HG02852 (cell line): ENCODE measurements around the gene PAPLN.

Source experiments
- ATAC-seq: cut with Tn5 transposase; IDR thresholded peaks from one replicate; pipeline ENCODE4 v1.9.1; 2021; ENCODE audit warnings: mild to moderate bottlenecking, moderate library complexity; ENCODE audit not compliant: unreplicated experiment

PAPLN gene

DNA sequence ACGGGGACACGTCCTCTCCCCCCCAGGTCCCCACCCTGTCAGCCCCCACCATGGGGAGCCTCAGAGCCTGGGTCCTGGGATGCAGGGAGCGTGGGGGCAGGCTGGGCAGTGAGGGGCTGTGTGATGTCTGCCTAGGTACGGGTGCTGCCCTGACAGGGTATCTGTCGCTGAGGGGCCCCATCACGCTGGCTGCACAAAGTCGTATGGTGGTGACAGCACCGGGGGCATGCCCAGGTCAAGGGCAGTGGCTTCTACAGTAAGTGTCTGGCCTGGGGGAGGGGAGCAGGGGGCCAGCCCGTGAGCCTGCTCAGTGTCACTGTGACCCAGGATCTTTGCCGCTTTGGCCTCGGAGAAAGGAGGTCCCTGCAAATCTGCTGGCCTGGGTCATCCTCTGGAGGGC is 23.3 kb downstream of the PAPLN start:
- ATAC-seq, result no peak

DNA sequence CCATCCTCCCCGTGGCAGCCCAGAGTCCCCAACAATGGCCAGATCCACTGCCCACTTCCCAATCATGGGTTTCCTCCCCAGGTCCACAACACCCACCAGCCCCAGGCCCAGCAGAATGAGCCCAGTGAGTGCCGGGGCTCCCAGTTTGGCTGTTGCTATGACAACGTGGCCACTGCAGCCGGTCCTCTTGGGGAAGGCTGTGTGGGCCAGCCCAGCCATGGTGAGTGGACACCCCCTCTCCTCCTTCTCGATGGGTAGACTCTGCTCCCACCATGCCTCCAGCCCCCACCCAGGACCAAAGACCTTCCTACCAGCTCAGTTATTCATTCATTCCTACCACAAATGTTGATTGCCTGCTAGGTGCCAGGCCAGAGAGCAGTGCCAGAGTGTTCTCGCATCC is 23.8 kb downstream of the PAPLN start:
- no peak for ATAC-seq

DNA sequence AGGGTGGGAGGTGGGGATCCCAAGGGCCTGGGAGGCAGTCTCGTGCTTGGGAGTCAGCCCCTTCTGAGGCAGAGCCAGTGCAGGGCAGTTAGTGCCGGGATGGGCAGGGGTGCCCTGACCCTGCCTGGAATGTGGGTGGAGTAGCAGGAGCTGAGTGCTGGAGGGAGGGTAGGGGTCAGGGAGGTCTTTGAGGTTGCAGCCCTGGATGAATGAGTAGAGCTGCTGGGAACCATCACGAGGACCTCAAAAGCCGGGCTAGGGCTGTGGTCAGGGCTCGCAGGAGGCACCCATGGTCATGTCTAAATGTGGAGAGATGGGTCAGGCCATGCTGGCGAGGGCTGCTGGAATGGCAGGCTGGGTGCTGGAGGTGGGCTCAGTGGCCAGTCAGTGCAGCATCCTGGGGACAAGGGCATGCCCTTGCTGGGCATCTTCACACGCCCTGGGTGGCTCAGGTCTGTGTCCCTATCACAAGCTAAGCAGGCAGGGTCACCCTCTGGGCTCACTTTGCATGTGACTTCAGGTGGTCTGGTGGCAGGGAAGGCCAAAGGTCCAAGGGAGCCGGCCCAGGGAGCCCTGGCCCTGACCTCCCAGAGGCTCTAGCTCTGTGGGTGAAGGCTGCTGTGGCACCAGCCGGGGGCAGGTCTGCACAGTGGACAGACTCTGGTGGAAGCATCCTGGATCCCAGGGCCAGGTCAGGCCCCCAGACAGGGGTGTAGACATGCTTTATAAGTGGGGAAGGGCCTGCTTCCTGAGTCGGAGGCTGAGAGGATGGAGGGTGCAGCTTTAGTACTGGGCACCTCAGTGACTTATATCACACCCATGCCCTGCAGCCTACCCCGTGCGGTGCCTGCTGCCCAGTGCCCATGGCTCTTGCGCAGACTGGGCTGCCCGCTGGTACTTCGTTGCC is 24.5 kb downstream of the PAPLN start:
- no peak for ATAC-seq

DNA sequence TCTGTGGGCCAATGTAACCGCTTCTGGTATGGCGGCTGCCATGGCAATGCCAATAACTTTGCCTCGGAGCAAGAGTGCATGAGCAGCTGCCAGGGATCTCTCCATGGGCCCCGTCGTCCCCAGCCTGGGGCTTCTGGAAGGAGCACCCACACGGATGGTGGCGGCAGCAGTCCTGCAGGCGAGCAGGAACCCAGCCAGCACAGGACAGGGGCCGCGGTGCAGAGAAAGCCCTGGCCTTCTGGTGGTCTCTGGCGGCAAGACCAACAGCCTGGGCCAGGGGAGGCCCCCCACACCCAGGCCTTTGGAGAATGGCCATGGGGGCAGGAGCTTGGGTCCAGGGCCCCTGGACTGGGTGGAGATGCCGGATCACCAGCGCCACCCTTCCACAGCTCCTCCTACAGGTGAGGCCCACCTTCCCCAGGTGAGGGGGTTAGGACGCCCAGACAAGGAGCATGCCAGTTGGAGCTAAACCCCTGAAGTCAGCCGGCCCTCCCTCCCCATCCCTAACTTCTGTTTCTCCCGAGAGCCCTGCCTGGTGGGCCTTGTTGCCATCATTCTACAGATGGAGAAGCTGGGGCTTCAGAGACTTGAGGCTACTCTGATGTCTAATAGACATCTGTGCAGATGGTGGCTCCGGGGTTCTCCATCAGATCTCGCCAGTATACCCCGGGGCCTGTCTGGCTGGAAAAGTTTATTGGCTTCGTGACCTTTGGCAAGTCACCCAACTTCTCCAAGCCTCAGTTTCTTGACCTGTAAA is 25.3 kb downstream of the PAPLN start:
- no peak for ATAC-seq

DNA sequence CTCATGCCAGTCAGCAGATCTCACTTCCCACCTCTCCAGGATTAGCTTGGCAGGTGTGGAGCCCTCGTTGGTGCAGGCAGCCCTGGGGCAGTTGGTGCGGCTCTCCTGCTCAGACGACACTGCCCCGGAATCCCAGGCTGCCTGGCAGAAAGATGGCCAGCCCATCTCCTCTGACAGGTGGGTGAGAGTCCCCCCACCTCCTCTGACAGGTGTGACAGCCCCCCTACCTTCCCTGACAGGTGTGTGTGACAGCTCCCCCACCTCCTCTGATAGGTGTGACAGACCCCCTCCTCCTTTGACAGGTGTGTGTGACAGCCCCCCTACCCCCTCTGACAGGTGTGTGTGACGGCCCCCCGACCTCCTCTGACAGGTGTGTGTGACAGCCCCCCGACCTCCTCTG is 26.3 kb downstream of the PAPLN start:
- no peak for ATAC-seq

DNA sequence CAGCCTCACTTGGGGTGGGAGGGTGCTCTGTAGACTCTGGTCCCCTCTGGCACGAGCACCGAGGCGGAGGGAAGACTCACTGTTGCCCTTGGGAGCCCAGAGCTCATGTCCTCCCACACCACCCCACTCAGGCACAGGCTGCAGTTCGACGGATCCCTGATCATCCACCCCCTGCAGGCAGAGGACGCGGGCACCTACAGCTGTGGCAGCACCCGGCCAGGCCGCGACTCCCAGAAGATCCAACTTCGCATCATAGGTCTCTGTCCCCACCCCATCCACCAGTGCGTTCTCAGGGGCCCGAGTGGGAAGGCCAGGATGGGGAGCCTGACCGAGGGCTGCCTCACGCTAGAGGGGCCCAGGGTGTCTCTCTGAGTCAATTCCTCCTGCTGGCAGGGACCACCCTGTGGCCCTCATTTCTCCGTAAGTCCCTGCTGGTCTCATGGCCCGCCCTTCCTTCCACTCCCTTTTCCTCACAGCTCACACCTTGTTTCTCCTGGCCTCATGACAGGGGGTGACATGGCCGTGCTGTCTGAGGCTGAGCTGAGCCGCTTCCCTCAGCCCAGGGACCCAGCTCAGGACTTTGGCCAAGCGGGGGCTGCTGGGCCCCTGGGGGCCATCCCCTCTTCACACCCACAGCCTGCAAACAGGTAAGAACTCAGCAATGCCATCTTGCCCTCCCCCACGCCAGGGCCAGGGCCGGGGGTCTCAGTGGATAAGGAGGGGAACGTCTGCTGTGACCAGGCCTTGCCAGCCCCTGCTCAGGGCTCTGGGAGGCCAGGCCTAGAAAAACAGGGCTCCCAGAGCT is 27.0 kb downstream of the PAPLN start:
- ATAC-seq, result no peak

DNA sequence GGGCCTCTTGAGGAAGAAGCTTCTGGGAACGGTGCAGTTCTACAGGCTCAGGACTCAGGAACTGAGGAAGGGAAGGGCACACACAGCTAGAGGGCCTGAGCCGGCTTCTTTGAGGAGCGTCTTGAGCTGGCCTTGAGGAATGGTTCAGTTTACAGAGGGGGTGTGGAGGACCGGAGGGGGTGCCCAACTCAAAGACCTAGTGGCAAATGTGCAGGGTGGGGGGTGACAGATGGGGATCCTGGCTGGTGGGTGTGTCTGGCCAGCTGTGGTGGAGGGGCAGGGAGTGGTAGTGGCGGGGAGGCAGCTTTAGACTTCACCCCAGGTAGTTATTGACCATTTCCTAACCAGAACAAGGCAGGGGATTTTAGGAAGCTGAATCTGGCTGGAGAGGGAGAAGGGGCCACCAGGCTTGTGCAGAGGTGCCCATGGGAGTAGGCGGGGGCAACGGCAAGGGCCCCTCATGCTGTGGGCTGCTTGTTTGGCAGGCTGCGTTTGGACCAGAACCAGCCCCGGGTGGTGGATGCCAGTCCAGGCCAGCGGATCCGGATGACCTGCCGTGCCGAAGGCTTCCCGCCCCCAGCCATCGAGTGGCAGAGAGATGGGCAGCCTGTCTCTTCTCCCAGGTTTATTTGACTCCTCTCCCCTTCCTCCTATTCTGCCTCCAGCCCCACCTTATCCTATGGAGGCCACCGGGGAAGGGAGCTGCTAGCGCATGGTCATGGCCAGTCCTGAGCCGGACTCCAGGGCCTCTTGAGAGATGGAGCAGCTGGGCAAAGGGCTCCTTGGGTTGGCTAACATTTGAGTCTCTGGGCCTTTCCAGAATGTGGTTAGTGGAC is 27.8 kb downstream of the PAPLN start:
- no peak for ATAC-seq

DNA sequence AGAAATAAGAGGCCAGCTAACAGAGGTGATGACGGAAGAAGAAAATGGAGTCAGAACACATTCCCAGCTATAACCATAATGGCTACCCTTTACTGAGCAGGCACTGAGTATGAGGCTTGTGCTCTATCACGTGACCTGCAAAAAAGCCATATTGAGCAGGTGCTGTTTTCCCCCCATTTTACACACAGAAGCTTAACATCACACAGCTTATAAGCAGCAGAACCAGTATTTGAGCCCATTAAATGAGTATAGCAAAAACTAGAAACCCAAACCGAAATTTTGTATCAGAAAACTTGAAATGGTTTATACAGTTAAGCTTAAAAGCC is 28.4 kb downstream of the PAPLN start:
- no peak for ATAC-seq

DNA sequence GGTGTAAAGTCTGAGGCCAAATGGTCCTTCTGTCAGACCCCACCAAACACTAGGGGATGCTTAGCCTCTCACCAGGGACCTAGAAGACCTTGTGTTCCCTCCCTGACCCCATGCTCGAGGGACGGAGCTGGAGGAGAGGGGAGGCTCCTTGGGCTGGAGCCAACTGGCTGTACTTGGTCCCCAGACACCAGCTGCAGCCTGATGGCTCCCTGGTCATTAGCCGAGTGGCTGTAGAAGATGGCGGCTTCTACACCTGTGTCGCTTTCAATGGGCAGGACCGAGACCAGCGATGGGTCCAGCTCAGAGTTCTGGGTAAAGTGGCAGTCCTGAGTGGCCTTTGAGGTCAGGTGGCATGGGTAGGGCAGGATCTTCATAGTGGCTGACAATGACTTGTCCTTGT is 29.0 kb downstream of the PAPLN start:
- no peak for ATAC-seq

DNA sequence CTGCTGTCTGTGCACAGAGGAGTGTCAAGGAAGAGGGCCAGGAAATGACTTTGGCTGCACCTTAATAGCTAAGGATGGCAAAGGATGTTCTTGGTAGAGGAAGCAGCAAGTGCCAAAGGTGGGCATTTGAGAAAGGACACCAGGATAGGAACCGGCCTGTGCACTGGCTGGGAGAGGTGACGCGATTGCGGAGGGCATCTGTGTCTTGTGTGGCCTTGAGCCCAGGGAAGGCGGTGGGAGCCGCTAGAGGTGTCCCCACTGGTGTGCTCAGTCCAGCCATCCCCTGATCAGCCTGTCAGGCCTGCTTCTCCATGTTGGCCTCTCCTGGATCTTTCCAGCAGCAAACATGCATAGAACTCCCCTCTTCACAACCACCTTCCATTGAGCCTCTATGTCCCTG is 30.2 kb downstream of the PAPLN start:
- no peak for ATAC-seq

DNA sequence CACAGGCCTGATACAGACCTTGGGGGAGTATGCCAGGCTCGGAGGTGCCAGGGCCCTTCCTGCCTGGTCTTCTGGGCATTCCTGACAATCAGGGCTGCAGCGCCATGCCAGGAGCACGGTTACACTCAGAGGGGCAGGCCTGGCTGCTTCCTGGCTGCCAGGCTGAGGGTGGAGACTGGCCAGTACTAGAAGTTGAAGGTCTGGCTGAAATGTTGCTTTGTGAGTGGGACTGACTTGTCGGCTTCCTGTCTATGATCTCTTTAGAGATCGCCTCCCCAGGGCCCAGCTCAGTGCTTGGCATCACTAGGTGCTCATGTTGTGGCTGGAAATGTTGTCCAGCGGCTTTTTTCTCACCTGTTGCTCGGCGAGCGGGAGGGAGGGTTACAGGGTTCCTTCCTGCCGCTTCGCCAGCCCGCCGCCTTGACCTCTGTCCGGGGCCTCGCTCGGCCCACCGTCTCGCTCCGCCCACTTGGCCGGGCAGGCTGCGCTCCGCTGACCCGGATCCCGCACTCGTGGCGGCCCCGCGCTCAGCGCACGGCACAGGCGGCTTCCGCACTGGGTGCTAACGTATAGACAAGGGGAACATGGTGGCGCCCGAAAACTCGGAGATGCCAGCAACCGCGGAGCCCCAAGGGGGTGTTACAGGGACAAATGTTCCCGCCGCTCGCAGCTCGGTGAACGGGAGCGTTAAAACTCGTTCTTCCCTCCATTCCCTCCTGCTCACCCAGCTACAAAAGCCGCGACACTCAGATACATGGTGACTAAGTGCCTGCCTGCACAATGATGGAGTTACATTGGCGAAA is 32.6 kb downstream of the PAPLN start:
- ATAC-seq, result peak; percentile 70

DNA sequence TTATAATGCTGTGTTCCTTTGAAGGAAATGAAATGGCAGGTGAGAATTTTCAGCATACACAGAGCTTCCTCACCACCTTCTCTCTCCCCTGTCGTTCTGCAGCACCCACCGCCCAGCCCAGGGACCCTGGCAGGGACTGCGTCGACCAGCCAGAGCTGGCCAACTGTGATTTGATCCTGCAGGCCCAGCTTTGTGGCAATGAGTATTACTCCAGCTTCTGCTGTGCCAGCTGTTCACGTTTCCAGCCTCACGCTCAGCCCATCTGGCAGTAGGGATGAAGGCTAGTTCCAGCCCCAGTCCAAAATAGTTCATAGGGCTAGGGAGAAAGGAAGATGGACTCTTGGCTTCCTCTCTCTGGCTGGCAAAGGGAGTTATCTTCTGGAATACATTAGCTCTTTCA is 35.1 kb downstream of the PAPLN start:
- no peak for ATAC-seq

DNA sequence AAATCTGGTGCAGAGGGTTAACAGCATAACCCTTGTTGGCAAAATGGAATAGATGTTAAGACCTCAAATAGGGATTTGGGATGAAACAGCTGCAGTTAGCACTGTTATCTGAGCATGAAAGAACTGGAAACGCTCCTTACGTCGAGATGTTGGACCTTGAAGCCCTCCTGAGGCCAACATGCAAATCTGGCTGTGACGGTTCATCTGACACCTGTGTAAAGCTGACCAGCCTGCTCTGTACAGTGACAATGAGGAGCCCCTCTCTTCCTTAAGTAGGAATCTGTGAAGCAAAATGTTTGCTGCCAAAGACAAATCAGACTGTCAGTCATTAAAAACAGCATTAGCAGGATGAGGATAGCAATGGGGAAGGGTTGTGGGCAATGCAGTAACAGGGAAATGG is 36.5 kb downstream of the PAPLN start:
- no peak for ATAC-seq

DNA sequence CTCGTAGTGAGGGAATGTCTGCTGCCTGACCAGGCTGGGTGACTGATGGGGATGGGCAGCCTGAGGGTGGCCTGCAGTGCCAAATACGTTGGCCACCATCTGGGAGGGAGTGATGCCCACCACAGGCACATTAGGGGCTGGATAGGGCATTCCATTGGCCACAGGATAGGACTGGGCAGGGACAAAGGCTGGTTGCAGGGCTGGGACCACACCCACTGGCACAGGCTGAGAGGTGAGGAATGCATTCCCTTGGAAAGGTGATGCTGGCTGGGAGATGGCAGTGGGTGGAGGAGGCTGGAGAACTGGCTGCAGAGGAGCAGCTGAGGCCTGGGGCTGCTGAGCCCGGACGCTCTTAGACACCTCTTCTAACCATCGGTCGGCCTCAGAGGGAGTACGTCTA is 39.5 kb downstream of the PAPLN start:
- ATAC-seq, result no peak

DNA sequence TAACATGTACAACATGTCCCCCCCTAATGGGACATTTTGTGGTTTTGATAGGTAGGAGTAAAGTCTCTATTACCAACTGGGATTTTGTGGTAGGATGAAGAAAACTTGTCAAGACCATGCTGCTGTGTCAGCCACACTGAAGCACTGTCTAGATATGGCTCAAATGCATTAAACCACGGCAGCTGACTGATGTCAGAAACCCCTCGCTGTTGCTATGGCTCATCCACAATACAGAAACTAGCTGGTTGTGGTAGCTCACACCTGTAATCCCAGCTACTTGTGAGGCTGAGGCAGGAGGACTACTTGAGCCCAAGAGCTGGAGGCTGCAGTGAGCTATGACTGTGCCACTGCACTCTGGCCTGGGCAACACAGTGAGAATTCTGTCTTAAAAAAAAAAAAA is 40.1 kb downstream of the PAPLN start:
- ATAC-seq, result no peak

DNA sequence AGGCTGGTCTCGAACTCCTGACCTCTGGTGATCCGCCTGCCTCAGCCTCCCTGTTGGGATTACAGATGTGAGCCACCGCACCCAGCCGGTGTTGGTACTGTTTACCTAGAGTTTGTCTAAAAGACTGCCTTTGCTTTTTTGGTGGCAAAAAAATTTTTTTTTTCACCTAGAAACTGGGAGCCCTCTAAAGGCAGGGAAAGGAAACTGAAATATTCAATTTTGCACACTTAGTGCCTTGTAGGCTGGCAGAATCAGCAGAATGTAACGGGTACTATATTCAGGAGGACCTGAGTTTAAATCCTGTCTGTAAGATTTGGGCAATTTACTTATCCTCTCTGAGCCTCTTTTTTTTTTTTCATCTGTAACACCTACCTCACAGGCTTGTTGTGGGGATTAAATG is 43.6 kb downstream of the PAPLN start:
- ATAC-seq, result no peak

DNA sequence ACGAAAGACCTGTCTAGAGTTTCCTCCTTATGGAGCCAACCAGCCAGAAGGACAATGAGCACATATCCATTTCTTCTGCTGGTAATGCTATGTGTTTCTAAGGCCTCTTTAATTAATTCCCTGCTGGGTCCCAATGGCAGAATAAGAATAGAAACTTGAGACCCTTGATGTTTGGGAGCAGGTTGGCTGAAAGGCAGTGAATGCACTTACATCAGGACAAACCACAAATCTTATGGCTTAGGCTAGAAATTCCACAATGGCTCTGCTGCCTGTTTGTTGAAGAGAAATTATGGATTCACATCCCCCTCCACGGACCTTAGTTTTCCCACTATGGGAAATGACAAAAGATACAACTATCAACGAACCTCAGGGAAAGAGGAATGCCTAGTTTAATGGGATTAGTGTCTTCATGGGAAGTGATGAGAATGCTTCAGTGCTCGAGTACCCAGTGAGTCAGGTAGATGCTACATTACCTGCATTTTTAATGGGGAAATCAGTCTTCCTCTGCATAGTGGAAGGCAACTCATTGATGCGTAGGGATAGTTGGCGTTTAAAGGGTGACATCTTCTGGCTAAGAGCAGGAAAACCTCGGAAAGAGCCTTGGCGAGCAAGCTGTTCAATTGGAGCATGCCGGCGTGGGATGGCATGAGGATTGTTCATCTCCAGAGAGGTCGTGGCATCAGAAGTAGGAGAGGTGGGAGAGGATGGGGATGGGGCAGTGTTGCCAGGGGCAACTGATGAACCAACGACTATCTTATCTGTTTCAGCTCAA is 46.5 kb downstream of the PAPLN start:
- ATAC-seq, result no peak

DNA sequence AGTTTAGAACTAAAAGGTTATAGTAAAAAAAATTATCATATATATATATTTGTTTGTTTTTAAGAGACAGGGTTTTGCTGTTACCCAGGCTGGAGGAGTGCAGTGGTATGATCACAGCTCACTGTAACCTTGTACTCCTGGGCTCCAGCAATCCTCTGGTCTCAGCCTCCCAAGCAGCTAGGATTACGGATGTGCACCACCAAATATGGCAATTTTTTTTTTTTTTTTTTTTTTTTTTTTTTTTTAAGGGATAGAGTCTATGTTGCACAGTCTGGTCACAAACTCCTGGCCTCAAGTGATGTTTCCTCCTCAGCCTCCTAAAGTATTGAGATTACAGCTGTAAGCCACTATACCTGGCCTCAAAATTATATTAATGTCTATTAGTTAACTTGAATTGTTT is 48.7 kb downstream of the PAPLN start:
- no peak for ATAC-seq

DNA sequence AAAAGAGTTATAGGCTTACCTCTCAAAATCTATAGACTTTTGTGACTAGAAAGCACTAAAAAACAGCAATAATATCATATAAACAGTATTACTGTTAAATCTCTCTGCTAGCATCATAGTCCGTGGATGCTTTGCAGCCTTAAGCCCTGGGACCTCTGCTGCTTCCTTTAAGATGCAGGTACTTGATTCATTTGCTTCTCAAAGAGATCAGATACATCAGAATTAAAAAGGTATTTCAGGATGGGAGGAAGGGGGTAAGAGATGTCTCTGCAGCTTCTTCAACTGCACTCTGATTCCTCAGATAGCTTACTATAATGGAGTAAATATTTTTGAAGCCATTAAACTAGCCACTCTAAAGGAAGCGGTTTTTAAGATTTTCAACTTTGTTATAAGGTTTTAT is 49.3 kb downstream of the PAPLN start:
- ATAC-seq, result no peak
